Left forelimb (tissue), 1 donor: ENCODE measurements around the gene GPR156.

Source experiments
- DNase-seq: peaks from one replicate; pipeline ENCODE4 v3.0.0-alpha.2; 2018; ENCODE audit warnings: low spot score

Gene GPR156

GRCh38 chr3:120119846-120120510 lies 165.0 kb downstream of the GPR156 start:
- no peak for DNase-seq
